ENCODE results near the gene BANF2. TPM values are rescaled to one million over a fixed set of nuclear protein-coding genes. Genes with fewer than 3 reads are reported as not detected.
A peak's percentile ranks its signal among the peaks of the same experiment; 100 is the strongest.

BANF2 gene
- total and polyA plus RNA-seq, 2 of the 13 experiments (the other 11 are each of a cell fraction or from before 2014, with no cell fraction given), result 0.35 TPM; not detected in 1

DNA sequence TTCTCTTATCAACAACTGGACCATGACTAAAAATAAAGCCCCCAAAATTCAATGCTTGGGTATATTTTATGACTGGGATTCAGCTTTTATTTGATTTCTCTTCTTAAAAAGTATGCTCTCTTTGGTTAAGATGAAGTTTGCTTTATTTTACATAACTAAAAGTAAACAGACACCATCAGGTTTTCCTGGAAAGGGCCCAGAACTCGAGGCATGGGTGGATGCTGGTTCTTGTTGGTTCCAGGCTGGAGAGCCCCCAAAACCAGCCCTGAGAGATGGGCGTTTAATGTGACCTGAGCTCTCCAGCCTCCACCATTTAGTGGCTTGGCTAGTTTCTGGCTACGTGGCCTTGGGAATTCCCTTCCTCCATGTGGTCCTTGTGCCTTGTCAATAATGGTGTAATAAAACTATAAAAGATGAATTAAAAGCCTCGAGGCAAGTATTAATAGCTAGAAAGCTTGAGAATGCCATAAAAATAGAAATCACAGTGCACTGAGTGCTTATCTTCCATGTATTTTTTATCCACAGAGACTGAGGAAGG is 34.1 kb downstream of the BANF2 start:
- no peaks in the 10 kb centered on the region for H4K20me1 ChIP-seq (ENCODE audit: insufficient read depth, low read length)
- H2AFZ ChIP-seq (ENCODE audit: low read length), result no peak overlapping the region
- peaks cover 25% of the 10 kb centered on the region for H3K4me1 ChIP-seq (ENCODE audit: insufficient read depth, low read length)
- 18% methylated on average over 4 of the region's 4 CpGs for WGBS (ENCODE audit: low lambda C conversion rate)
- in situ Hi-C loops (cut with HindIII; ENCODE audit: extremely low pct_ligation_motif_present, low pct_unique_long_range_greater_than_20kb) (no loop called here), intact Hi-C loops (cut with micrococcal nuclease; ENCODE audit: unreplicated experiment) (loop anchor here (10.0 kb wide), 1 partner anchor 709 kb away; no protein-coding TSS in a partner anchor)
- H3K9me3 ChIP-seq (ENCODE audit: low read length), result peaks cover 4% of the 10 kb centered on the region; the same call in 1 of the 2 replicates
- H3K27me3 ChIP-seq (ENCODE audit: control insufficient read depth in 1 of 2, insufficient read depth in 2 of 2, low read length in 2 of 2), result peaks cover 17 to 60% of the 10 kb centered on the region in 2 experiments; a peak in 4 of 5 replicates
- BruUV-seq (replicated peaks), result no TSS peak
- no peak for ATAC-seq
- ChIA-PET POLR2A (no interaction called here), CTCF (ENCODE audit: low intra/inter-chr PET ratio, low total read pairs) (no interaction called here)
- H3K79me2 ChIP-seq (ENCODE audit: insufficient read depth, low read length), result no peaks in the 10 kb centered on the region
- no peak overlapping the region for H3K4me2 ChIP-seq (ENCODE audit: low read depth, low read length)
- no peak overlapping the region for H3K4me3 ChIP-seq (replicated peaks in 1 of 3; ENCODE audit: insufficient read depth in 1 of 3, low read depth in 2 of 3, low read length in 3 of 3)
- H3K9ac ChIP-seq (ENCODE audit: insufficient read depth, low read depth, low read length), result no peak overlapping the region
- no peak for DNase-seq (ENCODE audit: low spot score)
- no peaks in the 10 kb centered on the region for H3K36me3 ChIP-seq (replicated peaks in 1 of 2; ENCODE audit: control insufficient read depth in 1 of 2, insufficient read depth in 2 of 2, low read length in 2 of 2)
- H3K27ac ChIP-seq (ENCODE audit: extremely low read length, insufficient read depth, low read length), result no peak overlapping the region
- TF ChIP-seq BCL6 (CRISPR knock-in tag; IDR thresholded peaks at IDR 0.05) (peak; percentile 92), SALL1 (CRISPR knock-in tag; IDR thresholded peaks at IDR 0.05) (no peak), YEATS2 (CRISPR knock-in tag; IDR thresholded peaks at IDR 0.05; ENCODE audit: borderline replicate concordance) (no peak), ZNF343 (CRISPR knock-in tag; IDR thresholded peaks at IDR 0.05) (no peak), ATM (IDR thresholded peaks at IDR 0.05; ENCODE audit: borderline replicate concordance) (no peak)
- TF ChIP-seq, protein P1, sequence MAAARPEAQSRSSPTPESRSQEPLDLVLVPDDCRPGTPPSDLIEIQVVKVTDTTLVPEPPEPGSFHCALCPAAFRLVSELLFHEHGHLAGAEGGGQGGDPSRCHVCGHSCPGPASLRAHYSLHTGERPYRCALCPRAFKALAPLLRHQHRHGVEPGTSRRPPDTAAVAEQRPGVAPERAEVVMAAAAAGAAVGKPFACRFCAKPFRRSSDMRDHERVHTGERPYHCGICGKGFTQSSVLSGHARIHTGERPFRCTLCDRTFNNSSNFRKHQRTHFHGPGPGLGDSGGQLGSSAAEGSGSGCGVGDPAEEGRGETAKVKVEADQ (CRISPR knock-in tag; IDR thresholded peaks at IDR 0.05; ENCODE audit: borderline replicate concordance), result no peak
- TF ChIP-seq, protein P2, sequence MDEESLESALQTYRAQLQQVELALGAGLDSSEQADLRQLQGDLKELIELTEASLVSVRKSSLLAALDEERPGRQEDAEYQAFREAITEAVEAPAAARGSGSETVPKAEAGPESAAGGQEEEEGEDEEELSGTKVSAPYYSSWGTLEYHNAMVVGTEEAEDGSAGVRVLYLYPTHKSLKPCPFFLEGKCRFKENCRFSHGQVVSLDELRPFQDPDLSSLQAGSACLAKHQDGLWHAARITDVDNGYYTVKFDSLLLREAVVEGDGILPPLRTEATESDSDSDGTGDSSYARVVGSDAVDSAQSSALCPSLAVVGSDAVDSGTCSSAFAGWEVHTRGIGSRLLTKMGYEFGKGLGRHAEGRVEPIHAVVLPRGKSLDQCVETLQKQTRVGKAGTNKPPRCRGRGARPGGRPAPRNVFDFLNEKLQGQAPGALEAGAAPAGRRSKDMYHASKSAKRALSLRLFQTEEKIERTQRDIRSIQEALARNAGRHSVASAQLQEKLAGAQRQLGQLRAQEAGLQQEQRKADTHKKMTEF (CRISPR knock-in tag; IDR thresholded peaks at IDR 0.05), result no peak
- TF ChIP-seq, protein P3, sequence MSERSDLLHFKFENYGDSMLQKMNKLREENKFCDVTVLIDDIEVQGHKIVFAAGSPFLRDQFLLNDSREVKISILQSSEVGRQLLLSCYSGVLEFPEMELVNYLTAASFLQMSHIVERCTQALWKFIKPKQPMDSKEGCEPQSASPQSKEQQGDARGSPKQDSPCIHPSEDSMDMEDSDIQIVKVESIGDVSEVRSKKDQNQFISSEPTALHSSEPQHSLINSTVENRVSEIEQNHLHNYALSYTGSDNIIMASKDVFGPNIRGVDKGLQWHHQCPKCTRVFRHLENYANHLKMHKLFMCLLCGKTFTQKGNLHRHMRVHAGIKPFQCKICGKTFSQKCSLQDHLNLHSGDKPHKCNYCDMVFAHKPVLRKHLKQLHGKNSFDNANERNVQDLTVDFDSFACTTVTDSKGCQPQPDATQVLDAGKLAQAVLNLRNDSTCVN (CRISPR knock-in tag; IDR thresholded peaks at IDR 0.05; ENCODE audit: borderline replicate concordance), result no peak
- no peak for FAIRE-seq

Data from HepG2 (cell line).